ENCODE data around the gene SEPTIN12.

The SEPTIN12 gene

GRCh38 chr16:4787627-4788482 lies at the start of gene SEPTIN12:
SEPTIN12 (minus strand) TSS chr16:4788345; CDS start chr16:4787645, 700 bp downstream.
- H3K36me3 ChIP-seq (ENCODE audit: control insufficient read depth, low read length), result no peaks in the 10 kb centered on the region
- H3K9me3 ChIP-seq (ENCODE audit: control insufficient read depth, insufficient read depth, low read length), result no peaks in the 10 kb centered on the region
- H3F3A ChIP-seq (ENCODE audit: control insufficient read depth, insufficient read depth), result no peaks in the 10 kb centered on the region
- H3K27ac ChIP-seq (ENCODE audit: low read depth, low read length), result no peak within 1 kb of the TSS
- no peaks in the 10 kb centered on the region for H3K79me2 ChIP-seq (ENCODE audit: control insufficient read depth, low read length)
- no peak within 1 kb of the TSS for H3K4me2 ChIP-seq (ENCODE audit: low read length)
- no peak within 1 kb of the TSS for H3K4me3 ChIP-seq (ENCODE audit: low read length)
- no peaks in the 10 kb centered on the region for H3K27me3 ChIP-seq (ENCODE audit: control insufficient read depth, low read length)
- no peaks in the 10 kb centered on the region for H4K20me1 ChIP-seq (ENCODE audit: control insufficient read depth, insufficient read depth, low read depth, low read length)
- H3K4me1 ChIP-seq (ENCODE audit: control insufficient read depth, low read length), result no peaks in the 10 kb centered on the region
- TF ChIP-seq, protein P1, sequence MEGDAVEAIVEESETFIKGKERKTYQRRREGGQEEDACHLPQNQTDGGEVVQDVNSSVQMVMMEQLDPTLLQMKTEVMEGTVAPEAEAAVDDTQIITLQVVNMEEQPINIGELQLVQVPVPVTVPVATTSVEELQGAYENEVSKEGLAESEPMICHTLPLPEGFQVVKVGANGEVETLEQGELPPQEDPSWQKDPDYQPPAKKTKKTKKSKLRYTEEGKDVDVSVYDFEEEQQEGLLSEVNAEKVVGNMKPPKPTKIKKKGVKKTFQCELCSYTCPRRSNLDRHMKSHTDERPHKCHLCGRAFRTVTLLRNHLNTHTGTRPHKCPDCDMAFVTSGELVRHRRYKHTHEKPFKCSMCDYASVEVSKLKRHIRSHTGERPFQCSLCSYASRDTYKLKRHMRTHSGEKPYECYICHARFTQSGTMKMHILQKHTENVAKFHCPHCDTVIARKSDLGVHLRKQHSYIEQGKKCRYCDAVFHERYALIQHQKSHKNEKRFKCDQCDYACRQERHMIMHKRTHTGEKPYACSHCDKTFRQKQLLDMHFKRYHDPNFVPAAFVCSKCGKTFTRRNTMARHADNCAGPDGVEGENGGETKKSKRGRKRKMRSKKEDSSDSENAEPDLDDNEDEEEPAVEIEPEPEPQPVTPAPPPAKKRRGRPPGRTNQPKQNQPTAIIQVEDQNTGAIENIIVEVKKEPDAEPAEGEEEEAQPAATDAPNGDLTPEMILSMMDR (IDR thresholded peaks at IDR 0.05; ENCODE audit: low read depth, low read length, poor library complexity, severe bottlenecking), result no peak
- no peak for TF ChIP-seq EZH2phosphoT487 (IDR thresholded peaks at IDR 0.05; ENCODE audit: borderline replicate concordance, low read length)
- no peaks in the 10 kb centered on the region for H3K9me2 ChIP-seq (replicated peaks; ENCODE audit: control insufficient read depth, low read length)

DNA sequence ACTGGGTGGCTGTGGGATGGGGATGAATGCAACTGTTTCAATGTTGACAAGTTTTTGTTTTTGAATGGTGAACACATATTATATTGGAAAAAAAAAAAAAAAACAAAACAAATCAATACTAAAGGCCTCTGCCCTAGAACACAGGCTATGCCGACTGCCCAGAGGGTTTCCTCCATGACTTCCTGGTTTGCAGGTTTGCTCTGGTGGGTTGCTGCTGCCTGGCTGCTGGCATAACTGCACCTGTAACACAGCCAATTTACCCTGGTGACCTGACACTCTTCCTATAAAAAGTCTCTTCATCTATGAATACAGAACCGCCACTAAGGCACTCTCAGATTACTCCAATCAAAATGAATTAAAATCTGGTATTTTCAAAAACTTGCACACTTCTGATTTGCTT lies 48.6 kb upstream of the SEPTIN12 start:
- Histone ChIP-seq H3K27me3 (ENCODE audit: control insufficient read depth, low read length) (no peaks in the 10 kb centered on the region), H3K79me2 (ENCODE audit: control insufficient read depth, low read length) (peaks cover 28% of the 10 kb centered on the region), H3K36me3 (ENCODE audit: control insufficient read depth, low read length) (peaks cover 88% of the 10 kb centered on the region), H3K9me3 (ENCODE audit: control insufficient read depth, insufficient read depth, low read length) (no peaks in the 10 kb centered on the region), H3K9me2 (replicated peaks; ENCODE audit: control insufficient read depth, low read length) (no peaks in the 10 kb centered on the region), H3F3A (ENCODE audit: control insufficient read depth, insufficient read depth) (no peaks in the 10 kb centered on the region), H3K4me3 (ENCODE audit: low read length) (no peak overlapping the region), H3K27ac (ENCODE audit: low read depth, low read length) (no peak overlapping the region), H3K4me2 (ENCODE audit: low read length) (no peak overlapping the region), H4K20me1 (ENCODE audit: control insufficient read depth, insufficient read depth, low read depth, low read length) (no peaks in the 10 kb centered on the region), H3K4me1 (ENCODE audit: control insufficient read depth, low read length) (no peaks in the 10 kb centered on the region)
- TF ChIP-seq, protein P1 (IDR thresholded peaks at IDR 0.05; ENCODE audit: low read depth, low read length, poor library complexity, severe bottlenecking), result no peak
- no peak for TF ChIP-seq EZH2phosphoT487 (IDR thresholded peaks at IDR 0.05; ENCODE audit: borderline replicate concordance, low read length)

DNA sequence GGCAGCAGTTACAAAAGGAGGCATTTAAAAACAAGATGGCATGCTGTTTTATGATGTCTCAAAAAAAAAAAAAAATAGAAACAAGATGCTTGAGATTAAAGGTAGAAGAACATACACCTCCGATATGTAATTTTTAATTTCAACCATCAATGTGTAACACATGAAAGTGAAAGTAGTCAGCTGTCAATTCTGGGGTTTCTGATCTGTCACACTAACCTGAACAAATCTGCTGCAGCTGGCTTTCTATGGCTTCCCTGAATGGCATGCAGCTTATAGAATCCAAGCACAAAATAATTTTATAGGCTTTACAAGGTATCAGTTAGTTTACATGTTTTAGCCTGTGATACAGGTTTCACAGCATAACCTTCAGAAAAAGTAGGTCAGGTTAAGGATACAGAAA lies 45.4 kb upstream of the SEPTIN12 start:
- Histone ChIP-seq H3K36me3 (ENCODE audit: control insufficient read depth, low read length) (peaks cover 84% of the 10 kb centered on the region), H3K4me2 (ENCODE audit: low read length) (no peak overlapping the region), H3K27ac (ENCODE audit: low read depth, low read length) (no peak overlapping the region), H3K9me3 (ENCODE audit: control insufficient read depth, insufficient read depth, low read length) (no peaks in the 10 kb centered on the region), H3K4me3 (ENCODE audit: low read length) (no peak overlapping the region), H4K20me1 (ENCODE audit: control insufficient read depth, insufficient read depth, low read depth, low read length) (no peaks in the 10 kb centered on the region), H3K79me2 (ENCODE audit: control insufficient read depth, low read length) (peaks cover 28% of the 10 kb centered on the region), H3K4me1 (ENCODE audit: control insufficient read depth, low read length) (no peaks in the 10 kb centered on the region), H3K27me3 (ENCODE audit: control insufficient read depth, low read length) (no peaks in the 10 kb centered on the region), H3F3A (ENCODE audit: control insufficient read depth, insufficient read depth) (no peaks in the 10 kb centered on the region), H3K9me2 (replicated peaks; ENCODE audit: control insufficient read depth, low read length) (no peaks in the 10 kb centered on the region)
- TF ChIP-seq, protein P1 (IDR thresholded peaks at IDR 0.05; ENCODE audit: low read depth, low read length, poor library complexity, severe bottlenecking), result no peak
- TF ChIP-seq EZH2phosphoT487 (IDR thresholded peaks at IDR 0.05; ENCODE audit: borderline replicate concordance, low read length), result no peak

Measured in DOHH2 (cell line).